ENCODE measurements around the gene PTPRD.

GRCh38 chr9:8709731-8710130, 1903.1 kb downstream of the PTPRD start:
- TF ChIP-seq CTCF (conservative IDR thresholded peaks at IDR 0.05; ENCODE audit: low read depth in 2 of 2) (no peak), EZH2 (IDR thresholded peaks at IDR 0.05; ENCODE audit: low read depth, unreplicated experiment) (no peak)
